GM08714 (cell line): ENCODE results near the gene RPP25.

Experiments
- H3K4me3 ChIP-seq: fragments of 200-500 bp; sonication (Bioruptor generic); 2 replicates; pipeline ENCODE4 v1.5.1; 2014; ENCODE audit warnings: mild to moderate bottlenecking, low read length, inconsistent platforms
- ZNF274 ChIP-seq: IDR thresholded peaks from 2 replicates; pipeline ENCODE4 v1.6.1; 2012; ENCODE audit warnings: mild to moderate bottlenecking, low read depth, low read length

The RPP25 gene

DNA sequence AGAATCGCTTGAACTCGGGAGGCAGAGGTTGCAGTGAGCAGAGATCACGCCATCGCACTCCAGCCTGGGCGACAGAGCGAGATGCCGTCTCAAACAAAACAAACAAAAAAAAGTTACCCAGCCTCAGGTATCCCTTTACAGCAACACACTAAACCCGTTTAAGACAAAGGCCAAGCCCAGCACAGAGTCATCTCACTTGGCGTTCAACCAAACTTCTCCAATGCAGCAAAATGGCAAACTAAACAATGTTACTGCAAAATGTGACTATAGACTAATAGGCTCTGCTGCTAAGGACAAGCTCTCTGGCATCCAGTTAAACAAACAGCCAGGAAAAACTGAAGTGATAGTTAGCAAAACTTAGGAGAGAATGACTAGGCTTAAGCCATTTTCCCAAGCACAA is 43.5 kb downstream of the RPP25 start:
- no peak for TF ChIP-seq ZNF274

GRCh38 chr15:74908635-74909034 is 47.9 kb downstream of the RPP25 start:
- no peak overlapping the region for H3K4me3 ChIP-seq
- TF ChIP-seq ZNF274: no peak

More for the DNA sequence above, 43.5 kb downstream of the RPP25 start:
- no peak overlapping the region for H3K4me3 ChIP-seq

- TF ChIP-seq ZNF274: no peak
- H3K4me3 ChIP-seq: peak overlapping the region; percentile 72
Measured at GRCh38 chr15:74907163-74907870, 49.3 kb downstream of the RPP25 start.

- no peak for TF ChIP-seq ZNF274
- H3K4me3 ChIP-seq: peak within 1 kb of the TSS; percentile 72
Measured at GRCh38 chr15:74906450-74907162, 50.0 kb downstream of the RPP25 start, which contains the start of gene FAM219B. FAM219B (minus strand) TSS chr15:74906851; CDS start chr15:74906800, 51 bp downstream.

- peak overlapping the region; percentile 72 for H3K4me3 ChIP-seq
- no peak for TF ChIP-seq ZNF274
Measured at GRCh38 chr15:74906067-74906449, 50.5 kb downstream of the RPP25 start.
